CD4-positive, alpha-beta T cell treated with Interleukin-6 for 4 hours (primary cell): ENCODE results near the gene KRR1.
"Not testable (repeated sequence)": the region's sequence is repeated elsewhere in the genome, so short reads cannot be mapped to it uniquely, and the experiment has no call there.

Experiments used
- DNase-seq: peaks from one replicate; pipeline ENCODE4 v3.0.0-alpha.2; 2020; ENCODE audit warnings: mixed read lengths

KRR1 gene

DNA sequence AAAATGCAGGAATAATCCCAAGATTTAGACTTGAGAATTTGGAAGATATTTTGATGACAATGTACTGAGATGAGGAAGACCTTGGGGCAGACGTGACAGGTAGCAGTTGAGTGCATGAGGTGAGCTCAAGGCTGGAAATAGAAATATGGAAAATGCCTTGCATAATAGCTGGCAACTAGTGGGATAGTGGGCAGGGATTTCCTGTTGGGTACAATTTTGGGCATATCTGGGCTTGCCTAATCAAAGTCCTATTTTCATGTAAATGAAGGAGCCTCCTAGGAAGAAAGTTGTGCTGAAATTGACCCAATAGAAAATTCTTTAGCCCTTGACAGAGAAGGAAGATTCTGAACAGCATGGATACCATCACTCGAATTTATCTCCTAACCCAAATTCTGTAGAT is 37.3 kb downstream of the KRR1 start:
- no peak for DNase-seq

DNA sequence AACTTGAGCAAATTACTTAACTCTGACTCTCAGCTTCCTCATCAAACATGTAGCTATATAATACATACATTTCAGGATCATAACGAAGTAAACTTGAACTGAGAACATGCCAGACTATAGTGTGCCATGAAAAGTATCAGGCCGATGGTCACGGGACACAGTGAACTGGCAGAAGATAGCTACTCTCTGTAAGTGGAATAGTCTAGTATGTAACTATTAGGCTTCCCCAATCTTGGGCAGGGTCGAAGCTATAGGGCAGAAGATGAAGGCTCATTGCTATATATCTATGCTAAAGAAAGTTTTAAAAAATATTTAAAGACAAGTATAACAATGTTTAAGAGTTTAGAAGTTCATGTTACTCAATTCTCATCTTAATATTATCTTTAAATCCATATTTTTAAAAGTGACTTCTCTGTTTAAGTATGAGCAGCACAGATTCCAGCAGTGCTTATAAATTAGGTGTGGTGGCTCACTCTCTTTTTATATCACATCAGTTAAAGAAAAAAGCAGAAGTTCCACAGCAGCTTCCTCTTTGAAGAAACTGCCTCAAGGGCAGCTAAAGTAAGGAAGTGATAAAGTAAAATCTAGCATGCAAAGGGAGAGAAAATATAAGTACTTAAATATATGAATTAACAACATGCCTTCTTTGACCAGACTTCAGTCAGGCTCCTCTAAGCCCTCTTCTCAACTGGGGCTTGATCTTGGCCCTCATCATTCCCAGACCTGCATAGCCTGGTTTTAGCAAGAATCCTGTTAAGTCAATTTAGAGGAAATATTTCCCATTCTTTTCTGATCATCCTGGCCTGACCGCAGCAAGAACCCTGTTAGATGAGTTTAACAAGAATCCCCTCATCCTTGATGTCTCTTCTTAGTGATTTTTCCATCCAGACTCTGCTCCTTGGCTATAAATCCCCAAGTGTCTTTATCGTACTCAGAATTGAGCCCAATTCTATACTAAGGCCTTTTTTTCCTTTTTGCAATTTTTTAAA is 39.2 kb downstream of the KRR1 start:
- DNase-seq, result no peak

DNA sequence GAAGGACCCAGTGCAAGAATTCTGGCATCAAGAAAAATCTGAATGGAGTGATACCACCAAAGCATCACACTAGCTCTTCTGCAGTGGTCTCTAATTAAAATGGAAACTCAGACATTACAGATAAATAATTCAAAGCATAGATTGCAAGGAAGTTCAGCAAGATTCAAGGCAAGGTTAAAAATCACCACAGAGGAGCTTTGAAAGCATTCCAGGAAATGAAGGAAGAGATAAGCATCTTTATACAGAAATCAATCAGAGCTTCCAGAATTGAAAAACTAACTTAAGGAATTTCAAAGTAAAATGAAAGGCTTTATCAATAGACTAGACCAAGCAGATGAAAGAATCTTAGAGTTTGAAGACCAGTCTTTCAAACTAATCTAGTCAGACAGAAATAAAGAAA is 51.2 kb downstream of the KRR1 start:
- DNase-seq, result no peak

DNA sequence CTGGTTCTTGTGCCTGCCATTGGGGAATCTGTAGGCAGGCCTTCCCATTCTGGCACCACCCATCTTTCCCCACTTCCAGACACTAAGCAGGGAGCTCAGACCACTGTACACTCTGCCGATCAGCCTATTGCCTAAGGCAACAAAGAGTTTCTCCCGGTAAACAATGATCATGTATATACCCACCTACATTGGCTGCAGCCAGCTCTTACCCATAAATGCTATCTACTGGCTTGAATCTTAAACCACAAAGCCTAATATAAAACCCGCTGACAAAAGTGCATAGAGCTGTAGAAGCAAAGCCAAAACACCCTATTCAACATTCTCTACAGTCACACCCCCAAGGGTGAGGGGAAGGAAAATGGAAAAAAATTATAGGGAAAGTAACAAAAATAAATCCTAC is 51.7 kb downstream of the KRR1 start:
- DNase-seq, result no peak

DNA sequence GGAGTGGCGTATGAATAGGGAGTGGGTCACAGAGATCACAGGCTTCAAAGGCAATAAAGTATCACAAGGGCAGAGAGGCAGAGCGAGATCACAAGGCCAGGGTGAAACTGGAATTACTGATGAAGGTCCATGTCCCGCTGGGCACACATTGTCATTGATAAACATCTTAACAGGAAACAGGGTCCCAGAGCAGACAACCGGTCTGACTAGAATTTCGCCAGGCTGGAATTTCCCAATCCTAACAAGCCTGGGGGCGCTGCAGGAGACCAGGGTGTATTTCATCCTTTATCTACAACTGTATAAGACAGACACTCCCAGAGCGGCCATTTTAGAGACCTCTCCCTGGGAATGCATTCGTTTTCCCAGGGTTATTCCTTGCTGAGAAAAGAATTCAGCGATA is 53.5 kb downstream of the KRR1 start:
- DNase-seq, result not testable (repeated sequence)

DNA sequence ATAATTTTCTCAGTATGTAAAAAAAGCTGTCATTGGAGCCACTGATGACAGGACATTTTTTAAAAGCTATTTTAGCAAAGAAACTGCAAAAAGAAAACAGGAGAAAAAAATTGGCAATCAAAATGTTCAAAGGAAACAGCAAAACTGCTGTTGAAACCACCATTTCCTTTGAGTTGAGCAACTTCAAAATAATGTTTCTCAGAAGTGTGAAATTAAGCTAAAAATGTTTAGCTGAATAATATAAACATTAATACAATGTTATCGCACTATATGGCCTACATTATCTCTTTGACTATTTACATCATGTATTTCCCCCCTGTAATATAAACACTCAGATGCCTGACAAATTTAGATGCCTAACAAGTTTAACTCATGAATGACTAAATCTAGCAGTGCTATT is 54.2 kb downstream of the KRR1 start:
- DNase-seq, result no peak

DNA sequence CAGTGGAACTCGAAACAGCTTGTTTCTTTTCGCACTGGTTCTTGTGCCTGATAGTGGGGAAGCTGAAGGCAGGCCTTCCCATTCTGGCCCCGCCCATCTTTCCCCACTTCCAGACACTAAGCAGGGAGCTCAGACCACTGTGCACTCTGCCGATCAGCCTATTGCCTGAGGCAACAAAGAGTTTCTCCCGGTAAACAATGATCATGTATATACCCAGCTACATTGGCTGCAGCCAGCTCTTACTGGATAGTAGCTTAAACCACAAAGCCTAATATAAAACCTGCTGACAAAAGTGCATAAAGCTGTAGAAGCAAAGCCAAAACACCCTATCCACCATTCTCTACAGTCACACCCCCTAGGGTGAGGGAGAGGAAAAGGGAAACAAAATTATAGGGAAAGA is 55.6 kb downstream of the KRR1 start:
- no peak for DNase-seq

DNA sequence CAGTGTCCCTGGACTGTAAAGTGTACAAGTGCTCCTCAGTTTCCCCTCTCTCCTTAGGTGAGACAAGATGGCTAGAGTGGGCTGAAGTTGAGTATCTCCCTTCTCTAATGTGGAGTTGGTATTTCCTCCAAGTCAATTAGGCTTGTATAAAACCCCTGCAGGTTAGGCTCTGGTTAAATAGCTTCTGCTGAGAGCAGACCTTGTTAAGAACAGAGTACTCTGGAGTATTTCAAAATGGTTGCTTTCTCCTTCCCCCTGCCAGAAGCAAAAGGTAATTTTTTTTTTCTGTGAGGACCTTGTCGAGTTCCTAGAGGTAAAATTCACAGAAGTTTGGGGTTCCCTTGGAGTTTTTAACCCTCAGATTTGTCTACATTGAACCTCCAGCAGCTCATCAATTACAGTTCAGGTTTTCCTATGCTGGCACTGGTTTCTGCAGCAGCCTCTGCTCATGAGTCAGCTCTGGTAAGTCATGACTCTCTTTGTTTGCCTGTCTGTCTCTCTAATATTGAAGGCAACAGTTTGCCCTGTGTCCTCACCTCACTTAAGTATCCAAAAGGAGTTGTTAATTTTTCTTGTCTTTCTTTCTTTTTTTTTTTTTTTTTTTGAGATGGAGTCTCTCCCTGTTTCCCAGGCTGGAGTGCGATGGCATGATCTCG is 58.6 kb downstream of the KRR1 start:
- no peak for DNase-seq

DNA sequence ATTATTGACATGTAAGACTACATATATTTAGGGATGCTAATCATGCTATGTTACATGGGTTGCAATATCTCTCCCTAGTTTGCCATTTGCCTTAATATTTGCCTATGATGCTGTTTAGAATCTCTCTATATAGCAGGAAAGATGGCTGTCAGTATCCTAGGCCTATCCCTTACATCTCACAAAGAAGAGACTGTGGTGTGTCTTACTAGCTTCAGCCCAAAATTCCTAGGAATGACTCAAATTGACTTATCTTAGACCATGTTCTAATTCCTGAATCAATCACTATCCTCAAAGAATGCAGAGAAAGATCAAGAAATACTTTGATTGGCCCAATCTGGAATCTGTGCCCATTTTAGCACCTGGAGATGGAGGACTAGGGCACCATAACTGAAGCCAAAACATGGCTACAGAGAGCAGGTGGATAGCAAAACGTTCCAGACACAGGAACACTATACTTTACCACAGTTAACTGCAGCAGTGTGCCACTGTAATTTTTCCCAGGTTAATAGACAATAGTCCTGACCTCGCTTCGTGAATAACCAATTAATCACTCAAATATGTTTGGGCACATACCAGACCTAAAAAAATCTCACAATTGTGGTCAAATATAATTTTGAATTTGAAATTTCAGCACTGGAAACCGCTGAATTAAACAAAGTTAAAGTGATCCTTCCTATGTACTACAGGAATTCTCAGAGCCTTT is 63.6 kb downstream of the KRR1 start:
- no peak for DNase-seq

DNA sequence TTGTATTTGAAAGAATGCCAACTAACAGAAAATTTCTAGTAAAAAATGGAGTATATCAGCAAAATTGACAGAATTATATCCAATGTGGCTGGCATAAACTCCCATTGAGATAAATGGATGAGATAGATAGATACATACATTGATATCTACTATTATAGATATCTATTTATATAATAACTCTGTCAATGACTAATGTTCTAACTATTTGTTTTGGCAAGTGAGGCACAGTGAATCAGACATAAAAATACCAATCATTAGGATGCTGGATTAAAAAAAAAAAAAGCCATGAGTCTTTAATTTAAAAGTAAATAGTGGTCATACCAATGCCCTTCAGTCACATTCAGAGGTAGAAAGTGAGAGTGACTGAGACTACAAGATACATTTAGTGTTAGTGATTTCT is 64.6 kb downstream of the KRR1 start:
- DNase-seq, result no peak

DNA sequence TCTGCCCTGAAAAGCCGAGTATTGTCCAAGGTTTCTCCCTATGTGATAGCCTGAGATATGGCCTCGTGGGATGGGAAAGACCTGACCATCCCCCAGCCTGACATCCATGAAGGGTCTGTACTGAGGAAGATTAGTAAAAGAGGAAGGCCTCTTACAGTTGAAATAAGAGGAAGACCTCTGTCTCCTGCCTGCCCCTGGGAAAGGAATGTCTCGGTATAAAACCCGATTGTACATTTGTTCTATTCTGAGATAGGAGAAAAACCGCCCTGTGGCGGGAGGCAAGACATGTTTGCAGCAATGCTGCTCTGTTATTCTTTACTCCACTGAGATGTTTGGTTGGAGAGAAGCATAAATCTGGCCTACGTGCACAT is 66.3 kb downstream of the KRR1 start:
- DNase-seq, result not testable (repeated sequence)

DNA sequence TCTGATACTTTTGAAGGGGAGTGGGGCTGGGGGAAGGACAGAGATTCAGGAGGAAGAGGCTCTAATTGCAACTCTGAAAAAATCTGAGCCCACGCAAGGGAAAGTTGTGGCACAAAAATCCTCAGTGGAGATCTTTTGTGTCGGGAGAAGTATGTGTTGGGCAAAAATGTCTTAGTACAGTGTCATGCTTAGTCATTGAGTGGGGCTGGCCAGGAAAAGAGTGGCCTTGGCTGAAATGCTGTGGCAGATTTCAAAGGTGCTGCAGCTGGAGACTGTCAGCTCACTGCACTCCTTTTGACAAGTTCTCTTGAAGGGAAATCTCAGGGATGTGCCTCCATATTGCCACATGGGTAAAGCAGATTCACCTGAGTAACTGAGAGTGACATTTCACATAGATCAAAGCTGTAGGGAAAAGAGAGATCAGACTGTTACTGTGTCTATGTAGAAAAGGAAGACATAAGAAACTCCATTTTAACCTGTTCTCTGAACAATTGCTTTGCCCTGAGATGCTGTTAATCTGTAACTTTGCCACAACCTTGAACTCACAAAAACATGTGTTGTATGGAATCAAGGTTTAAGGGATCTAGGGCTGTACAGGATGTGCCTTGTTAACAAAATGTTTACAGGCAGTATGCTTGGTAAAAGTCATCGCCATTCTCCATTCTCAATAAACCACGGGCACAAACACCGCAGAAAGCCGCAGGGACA is 66.8 kb downstream of the KRR1 start:
- DNase-seq, result no peak

DNA sequence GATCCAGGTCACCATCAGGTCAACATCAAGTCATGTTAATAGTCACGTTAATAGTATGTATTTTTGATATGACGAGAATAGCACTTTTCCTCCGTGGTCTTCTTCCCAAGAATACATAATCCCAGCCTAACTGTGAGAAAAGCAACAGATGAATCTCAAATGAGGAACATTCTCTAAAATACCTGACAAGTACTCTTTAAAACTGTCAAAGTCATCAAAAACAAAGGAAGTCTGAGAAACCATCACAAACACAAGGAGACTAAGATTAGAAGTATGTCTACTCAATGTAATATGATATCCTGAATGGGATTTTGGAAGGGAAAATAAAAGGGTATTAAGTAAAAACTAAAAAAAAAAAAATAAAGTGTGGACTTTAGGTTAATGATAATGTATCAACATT is 67.7 kb downstream of the KRR1 start:
- DNase-seq, result no peak

DNA sequence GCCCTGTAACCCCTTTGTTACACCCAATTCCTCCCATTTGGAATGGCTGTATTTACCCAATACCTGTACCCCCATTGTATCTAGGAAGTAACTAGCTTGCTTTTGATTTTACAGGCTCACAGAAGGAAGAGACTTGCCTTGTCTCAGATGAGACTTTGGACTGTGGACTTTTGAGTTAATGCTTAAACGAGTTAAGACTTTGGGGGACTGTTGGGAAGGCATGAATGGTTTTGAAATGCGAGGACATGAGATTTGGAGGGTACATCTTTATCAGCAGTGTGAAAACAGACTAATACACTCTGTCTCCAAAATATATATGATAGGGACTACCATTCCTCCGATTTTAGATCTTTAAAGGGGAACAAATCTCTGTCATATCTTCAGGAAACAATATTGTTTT is 69.0 kb downstream of the KRR1 start:
- DNase-seq, result not testable (repeated sequence)

DNA sequence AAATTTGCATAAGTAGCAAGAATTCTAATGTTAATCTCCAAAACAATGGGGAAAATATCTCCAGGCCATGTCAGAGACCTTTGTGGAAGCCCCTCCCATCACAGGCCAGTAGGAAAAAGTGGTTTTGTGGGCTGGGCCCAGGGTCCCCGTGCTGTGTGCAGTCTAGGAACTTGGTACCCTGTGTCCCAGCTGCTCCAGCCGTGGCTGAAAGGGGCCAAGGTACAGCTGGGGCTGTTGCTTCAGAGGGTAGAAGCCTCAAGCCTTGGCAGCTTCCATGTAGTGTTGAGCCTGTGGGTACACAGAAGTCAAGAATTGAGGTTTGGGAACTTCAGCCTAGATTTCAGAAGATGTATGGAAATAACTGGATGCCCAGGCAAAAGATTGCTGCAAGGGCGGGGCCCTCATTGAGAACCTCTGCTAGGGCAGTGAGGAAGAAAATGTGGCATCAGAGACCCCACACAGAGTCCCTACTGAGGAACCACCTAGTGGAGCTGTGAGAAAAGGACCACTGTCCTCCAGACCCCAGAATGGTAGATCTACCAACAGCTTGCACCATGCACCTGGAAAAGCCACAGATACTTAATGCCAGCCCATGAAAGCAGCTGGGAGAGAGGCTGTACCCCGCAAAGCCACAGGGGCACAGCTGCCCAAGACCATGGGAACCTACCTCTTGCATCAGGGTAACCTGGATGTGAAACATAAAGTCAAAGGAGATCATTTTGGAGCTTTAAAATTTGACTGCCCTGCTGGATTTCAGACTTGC is 69.5 kb downstream of the KRR1 start:
- not testable (repeated sequence) for DNase-seq
